Nephron (organoid): ENCODE results near the gene SLMAP.

Source experiments
- H3K27ac Mint-ChIP-seq, 3 experiments: 2 replicates each; pipeline ENCODE4 v1.8.0; 2020; ENCODE audit warnings: mixed read lengths in 3 of 3, mild to moderate bottlenecking in 2 of 3, moderate library complexity in 1 of 3
- H3K27me3 Mint-ChIP-seq: 2 replicates; pipeline ENCODE4 v1.8.0; 2021; ENCODE audit warnings: low read depth, mild to moderate bottlenecking, moderate library complexity, mixed read lengths
- H3K36me3 Mint-ChIP-seq: 2 replicates; pipeline ENCODE4 v1.8.0; 2020; ENCODE audit warnings: low read depth, mixed read lengths
- H3K4me1 Mint-ChIP-seq: 2 replicates; pipeline ENCODE4 v1.8.0; 2020; ENCODE audit warnings: mixed read lengths
- H3K4me3 Mint-ChIP-seq, 3 experiments: 2 replicates each; pipeline ENCODE4 v1.8.0; 2020; ENCODE audit warnings: mild to moderate bottlenecking in 3 of 3, mixed read lengths in 3 of 3, moderate library complexity in 2 of 3
- H3K9me3 Mint-ChIP-seq: 2 replicates; pipeline ENCODE4 v1.8.0; 2020; ENCODE audit warnings: mixed read lengths
- TF ChIP-seq, protein P1 (sequence below), 3 experiments: fragments of 200-600 bp; sonication (generic); IDR thresholded peaks; one replicate each; pipeline ENCODE4 v1.5.0; 2021; ENCODE audit warnings: antibody characterized with exemption in 3 of 3; ENCODE audit not compliant: unreplicated experiment in 3 of 3

Gene SLMAP

DNA sequence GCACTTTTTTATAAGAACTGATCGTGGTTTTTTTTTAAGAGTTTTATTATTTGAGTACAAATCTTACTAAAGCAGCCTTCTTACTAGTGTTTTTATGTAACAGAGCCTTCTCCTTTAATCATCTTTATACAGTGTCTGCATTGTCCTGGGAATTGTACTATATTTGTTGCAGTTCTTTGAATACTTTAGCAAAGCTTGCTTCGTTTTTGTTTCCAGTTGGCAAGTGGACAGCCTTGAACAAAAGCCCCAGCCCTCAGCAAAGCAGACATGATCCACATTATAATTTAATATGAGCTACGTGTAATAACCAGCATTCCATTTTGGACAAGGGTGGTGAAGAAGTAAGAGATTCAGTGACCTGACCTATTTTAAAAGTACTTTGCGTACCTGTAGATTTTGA, 139.9 kb downstream of the SLMAP start:
- peaks cover 36% of the 10 kb centered on the region for H3K4me1 Mint-ChIP-seq
- H3K27ac Mint-ChIP-seq: peak overlapping the region; percentile 48 to 73 (median 60)
- TF ChIP-seq, protein P1, sequence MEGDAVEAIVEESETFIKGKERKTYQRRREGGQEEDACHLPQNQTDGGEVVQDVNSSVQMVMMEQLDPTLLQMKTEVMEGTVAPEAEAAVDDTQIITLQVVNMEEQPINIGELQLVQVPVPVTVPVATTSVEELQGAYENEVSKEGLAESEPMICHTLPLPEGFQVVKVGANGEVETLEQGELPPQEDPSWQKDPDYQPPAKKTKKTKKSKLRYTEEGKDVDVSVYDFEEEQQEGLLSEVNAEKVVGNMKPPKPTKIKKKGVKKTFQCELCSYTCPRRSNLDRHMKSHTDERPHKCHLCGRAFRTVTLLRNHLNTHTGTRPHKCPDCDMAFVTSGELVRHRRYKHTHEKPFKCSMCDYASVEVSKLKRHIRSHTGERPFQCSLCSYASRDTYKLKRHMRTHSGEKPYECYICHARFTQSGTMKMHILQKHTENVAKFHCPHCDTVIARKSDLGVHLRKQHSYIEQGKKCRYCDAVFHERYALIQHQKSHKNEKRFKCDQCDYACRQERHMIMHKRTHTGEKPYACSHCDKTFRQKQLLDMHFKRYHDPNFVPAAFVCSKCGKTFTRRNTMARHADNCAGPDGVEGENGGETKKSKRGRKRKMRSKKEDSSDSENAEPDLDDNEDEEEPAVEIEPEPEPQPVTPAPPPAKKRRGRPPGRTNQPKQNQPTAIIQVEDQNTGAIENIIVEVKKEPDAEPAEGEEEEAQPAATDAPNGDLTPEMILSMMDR (IDR thresholded peaks at IDR 0.05; ENCODE audit: unreplicated experiment in 3 of 3): no peak
- H3K4me3 Mint-ChIP-seq: no peak overlapping the region
- no peaks in the 10 kb centered on the region for H3K9me3 Mint-ChIP-seq
- no peaks in the 10 kb centered on the region for H3K27me3 Mint-ChIP-seq
- peaks cover 34% of the 10 kb centered on the region for H3K36me3 Mint-ChIP-seq

DNA sequence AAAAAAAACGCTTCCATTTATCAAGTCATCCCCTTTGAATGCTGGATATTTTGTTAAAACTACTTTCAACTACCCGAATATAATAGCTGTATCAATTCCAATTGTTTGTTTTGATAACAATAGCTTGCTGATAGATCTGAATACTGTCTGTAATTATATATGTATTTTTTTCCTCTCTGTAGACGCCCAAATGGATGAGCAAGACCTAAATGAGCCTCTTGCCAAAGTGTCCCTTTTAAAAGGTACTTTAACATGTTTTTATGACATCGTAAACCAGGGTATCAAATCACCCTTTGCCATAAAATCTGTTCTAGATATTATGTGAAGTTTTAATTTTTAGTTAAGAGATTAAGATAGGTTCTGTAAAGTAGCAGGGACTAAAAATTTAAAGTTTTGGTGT, 140.6 kb downstream of the SLMAP start:
- TF ChIP-seq, protein P1 (IDR thresholded peaks at IDR 0.05; ENCODE audit: unreplicated experiment in 3 of 3): no peak
- Mint-ChIP-seq H3K36me3 (peaks cover 40% of the 10 kb centered on the region), H3K4me1 (peaks cover 40% of the 10 kb centered on the region), H3K9me3 (no peaks in the 10 kb centered on the region), H3K27ac (peak overlapping the region in 2 of 3 experiments; percentile 60 to 73), H3K27me3 (no peaks in the 10 kb centered on the region), H3K4me3 (no peak overlapping the region)

DNA sequence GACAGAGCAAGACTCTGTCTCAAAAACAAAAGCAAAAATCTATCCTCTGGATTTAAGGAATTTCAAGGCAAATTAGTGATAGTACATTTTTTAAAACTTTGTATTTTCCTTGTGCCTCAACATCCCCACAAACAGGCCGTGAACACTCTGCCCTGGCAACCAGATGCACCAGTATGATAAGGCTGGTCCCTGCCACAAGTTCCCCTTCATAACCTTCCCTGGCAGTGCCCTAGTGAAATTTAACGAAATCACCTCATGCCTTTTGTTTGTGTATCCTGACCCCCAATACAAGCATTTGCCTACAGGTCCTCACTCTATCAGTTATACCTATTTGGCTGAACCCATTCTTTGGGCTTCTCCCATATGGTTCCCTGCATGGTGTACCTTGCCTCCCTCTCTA, 144.7 kb downstream of the SLMAP start:
- peaks cover 57% of the 10 kb centered on the region for H3K4me1 Mint-ChIP-seq
- H3K27me3 Mint-ChIP-seq: no peaks in the 10 kb centered on the region
- H3K9me3 Mint-ChIP-seq: no peaks in the 10 kb centered on the region
- H3K36me3 Mint-ChIP-seq: peaks cover 37% of the 10 kb centered on the region
- TF ChIP-seq, protein P1 (IDR thresholded peaks at IDR 0.05; ENCODE audit: unreplicated experiment in 3 of 3): no peak
- no peak overlapping the region for H3K4me3 Mint-ChIP-seq
- peak overlapping the region in 1 of 3 experiments; percentile 3 for H3K27ac Mint-ChIP-seq

DNA sequence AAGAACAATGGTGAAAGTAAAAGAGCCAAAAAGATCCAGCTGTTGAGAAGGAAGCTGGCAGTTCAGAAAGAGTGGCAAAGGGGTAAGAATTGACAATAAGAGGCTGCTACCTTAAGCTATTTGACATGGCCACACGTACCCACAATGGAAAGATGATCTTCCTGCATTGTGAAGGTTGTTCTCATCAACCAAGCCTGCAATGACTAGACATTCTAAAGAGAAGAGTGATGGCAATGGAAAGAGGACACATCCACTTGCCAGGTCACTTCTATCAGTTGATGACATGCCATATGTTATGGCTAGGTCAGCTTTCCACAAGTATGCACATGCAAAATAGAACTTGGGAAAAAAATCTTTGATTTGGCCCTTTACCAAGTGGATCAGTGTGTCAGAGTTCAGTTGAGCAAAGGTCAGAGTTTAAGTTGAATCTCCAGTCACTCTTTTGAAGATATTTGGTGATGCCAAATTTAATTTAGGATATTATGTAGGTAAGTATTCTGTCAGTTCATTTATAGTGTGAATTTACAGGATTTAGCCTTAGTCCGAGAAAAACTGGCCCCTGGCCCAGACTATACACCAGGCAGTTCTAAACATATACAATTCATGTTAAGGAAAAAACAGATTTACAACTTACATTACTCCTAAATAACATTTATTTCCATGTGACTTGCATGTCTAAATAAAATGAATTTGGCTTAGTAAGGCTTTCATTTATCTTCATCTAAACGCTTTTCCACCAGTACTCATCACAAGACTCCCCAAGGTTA, 147.2 kb downstream of the SLMAP start:
- Mint-ChIP-seq H3K9me3 (no peaks in the 10 kb centered on the region), H3K27ac (peak overlapping the region; percentile 44 to 84 (median 80)), H3K4me3 (no peak overlapping the region), H3K4me1 (peaks cover 46% of the 10 kb centered on the region), H3K27me3 (no peaks in the 10 kb centered on the region), H3K36me3 (peaks cover 27% of the 10 kb centered on the region)
- TF ChIP-seq, protein P1 (IDR thresholded peaks at IDR 0.05; ENCODE audit: unreplicated experiment in 3 of 3): no peak

DNA sequence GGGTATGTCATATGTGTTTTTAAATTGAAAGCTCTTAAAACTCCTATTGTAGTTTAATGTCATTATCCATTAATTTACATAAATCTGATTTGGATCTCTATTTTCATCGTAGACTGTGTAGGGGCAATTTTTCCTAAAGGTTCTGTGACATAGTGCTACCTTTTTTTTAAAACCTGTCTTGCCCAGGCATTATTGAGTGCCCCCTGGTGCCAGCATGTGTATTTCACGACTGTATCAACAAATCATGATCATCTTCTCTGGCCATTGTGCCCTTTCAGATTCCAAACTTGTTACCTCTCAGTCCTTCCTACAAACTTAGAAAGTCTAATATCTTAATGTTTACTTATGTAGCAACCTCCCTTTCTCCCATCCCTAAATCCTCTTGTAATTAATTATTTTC, 154.9 kb downstream of the SLMAP start:
- Mint-ChIP-seq H3K4me3 (no peak overlapping the region), H3K27me3 (no peaks in the 10 kb centered on the region), H3K36me3 (peaks cover 42% of the 10 kb centered on the region), H3K27ac (no peak overlapping the region), H3K9me3 (no peaks in the 10 kb centered on the region), H3K4me1 (peaks cover 7% of the 10 kb centered on the region)
- TF ChIP-seq, protein P1 (IDR thresholded peaks at IDR 0.05; ENCODE audit: unreplicated experiment in 3 of 3): no peak

DNA sequence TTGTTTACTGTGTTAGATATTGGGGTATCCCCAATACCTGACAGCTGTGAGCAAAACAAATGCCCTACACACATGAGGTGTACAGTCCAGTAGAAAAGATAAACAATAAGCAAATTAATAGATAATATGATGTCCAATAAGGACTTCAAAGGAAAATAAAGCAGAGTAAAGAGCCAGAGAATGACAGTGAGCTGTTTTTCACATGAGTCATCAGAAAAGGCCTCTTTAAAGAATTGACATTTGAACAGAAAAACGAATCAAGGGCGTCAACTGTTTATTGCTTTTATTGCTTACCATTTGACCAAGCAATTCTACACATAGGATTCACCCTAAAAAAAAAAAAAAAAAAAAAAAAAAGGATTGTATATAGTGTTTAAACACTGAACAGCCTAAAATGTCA, 155.5 kb downstream of the SLMAP start:
- Mint-ChIP-seq H3K4me3 (no peak overlapping the region), H3K27ac (no peak overlapping the region), H3K27me3 (no peaks in the 10 kb centered on the region), H3K36me3 (peaks cover 47% of the 10 kb centered on the region), H3K4me1 (peaks cover 7% of the 10 kb centered on the region), H3K9me3 (no peaks in the 10 kb centered on the region)
- TF ChIP-seq, protein P1 (IDR thresholded peaks at IDR 0.05; ENCODE audit: unreplicated experiment in 3 of 3): no peak
